ENCODE measurements around the gene FUCA1.
"Not testable (repeated sequence)": the region's sequence is repeated elsewhere in the genome, so short reads cannot be mapped to it uniquely, and the experiment has no call there.

Gene FUCA1

GRCh38 chr1:23867895-23868556, at the start of gene FUCA1:
Gene FUCA1, minus strand, starts transcription at chr1:23868290. Its CDS starts 4 bp downstream, at chr1:23868286.
- DNase-seq (ENCODE audit: low spot score): peak; percentile 96
- FAIRE-seq: no peak

DNA sequence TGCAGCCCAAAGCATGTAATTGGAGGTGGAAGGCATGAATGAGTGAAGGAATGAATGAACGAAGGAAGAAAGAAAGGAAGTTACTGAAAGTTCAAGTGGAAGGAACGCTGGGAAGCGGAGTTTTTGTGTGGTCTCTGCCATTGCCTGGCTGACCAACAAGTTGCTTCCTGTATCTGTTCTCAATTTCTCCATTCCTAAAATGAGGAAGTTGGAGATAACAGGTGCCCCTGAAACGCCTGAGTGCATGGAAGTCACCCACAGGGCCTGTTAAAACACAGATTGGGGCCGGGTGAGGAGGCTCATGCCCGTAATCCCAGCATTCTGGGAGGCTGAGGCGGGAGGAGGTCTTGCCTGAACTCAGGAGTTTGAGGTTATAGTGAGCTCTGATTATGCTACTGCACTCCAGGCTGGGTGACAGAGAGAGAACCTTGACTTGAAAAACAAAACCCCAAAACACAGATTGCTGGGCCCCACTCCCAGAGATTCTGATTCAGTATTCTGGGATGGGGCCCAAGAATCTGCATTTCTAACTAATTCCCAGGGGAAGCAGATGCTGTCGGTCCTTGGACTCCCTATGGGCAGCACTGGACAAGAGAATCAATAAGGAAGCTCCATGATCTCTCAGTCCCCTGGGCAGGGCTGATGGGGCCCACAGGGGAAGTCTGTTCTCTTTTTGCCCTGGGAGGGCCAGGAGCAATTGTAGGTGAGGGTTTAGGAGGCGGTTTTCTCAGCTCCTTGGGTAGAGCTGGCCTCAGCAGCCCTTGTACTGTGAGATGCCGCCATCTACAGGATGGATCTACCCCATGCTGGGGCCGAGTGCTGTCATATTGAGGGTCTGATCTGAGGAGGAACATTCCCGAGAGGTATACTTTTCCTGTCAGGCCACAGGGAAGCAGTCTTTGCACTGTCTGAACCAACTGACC, 48.4 kb upstream of the FUCA1 start:
- DNase-seq (ENCODE audit: low spot score) (peak; percentile 62), FAIRE-seq (no peak)

GRCh38 chr1:23915466-23915865, 47.4 kb upstream of the FUCA1 start:
- no peak for FAIRE-seq
- no peak for DNase-seq (ENCODE audit: low spot score)

GRCh38 chr1:23914921-23915320, 46.8 kb upstream of the FUCA1 start:
- FAIRE-seq: no peak
- DNase-seq (ENCODE audit: low spot score): no peak

DNA sequence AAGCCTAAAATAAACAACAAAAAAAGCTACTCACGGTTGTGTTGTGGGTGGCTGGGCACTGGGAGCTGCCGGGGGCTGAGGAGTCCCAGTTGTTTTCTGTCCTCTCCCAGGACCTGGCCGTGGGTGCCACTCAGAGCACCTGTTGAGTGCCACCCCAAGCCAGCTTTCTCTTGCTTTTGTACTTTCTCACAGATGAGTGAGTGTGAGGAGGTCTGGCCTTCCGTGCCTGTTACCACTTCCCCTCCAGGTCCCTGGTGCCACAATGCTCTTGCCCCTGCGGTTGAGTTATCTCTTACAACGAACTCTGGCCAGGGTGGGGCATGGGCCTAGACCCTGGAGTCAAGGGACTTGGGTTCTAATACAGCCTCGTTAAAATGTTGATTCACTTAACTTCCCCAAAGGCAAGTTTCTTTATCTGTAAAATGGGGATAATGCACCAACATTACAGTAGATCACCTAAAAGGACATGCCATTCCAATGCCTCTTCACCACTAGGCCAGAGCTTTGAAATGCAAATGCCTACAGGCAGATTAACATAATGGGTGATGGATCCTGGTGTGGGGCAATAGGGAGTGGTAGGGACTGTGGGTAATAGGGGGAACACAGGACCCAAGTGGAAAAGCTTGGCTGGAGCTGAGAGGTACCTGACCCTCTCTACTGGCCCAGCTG, 45.3 kb upstream of the FUCA1 start, which contains the start of gene CNR2:
Gene CNR2, minus strand, starts transcription at position 151 of the 669 bp plus-strand sequence. CDS start 37,745 bp downstream, outside the sequence.
- no peak for FAIRE-seq
- DNase-seq (ENCODE audit: low spot score): no peak

- DNase-seq (ENCODE audit: low spot score) (no peak), FAIRE-seq (no peak)
Measured at GRCh38 chr1:23911921-23912320, 43.8 kb upstream of the FUCA1 start.

DNA sequence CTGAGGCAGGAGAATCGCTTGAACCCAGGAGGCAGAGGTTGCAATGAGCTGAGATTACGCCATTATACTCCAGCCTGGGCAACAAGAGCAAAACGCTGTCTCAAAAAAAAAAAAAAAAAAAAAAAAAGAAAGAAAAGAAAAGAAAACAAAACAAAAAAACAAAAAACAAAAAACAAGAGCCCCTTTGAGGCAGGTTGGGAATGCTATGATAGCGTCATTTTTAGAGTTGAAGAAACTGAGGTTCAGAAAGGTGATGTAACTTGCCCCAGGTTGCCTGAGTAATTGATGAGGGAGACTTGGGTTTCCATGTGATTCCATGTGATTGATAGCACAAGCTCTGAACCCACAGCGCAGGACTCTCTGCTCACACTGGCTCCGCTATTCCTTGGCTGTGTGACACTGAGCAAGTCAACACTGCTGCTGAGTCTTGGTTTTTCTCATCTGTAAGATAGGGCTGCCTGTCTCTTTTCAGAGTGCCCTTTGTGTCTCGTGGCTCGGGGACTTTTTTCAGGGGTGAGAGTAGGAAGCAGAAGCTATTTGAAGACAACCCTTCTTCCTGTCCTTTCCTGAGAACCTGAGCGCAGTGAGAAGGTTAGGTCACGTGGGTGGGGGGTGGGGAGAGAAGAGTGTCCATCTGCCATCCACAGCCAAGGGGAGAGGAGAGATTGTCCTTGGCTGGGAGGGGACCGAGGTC, 42.6 kb upstream of the FUCA1 start:
- DNase-seq (ENCODE audit: low spot score) (no peak), FAIRE-seq (no peak)

DNA sequence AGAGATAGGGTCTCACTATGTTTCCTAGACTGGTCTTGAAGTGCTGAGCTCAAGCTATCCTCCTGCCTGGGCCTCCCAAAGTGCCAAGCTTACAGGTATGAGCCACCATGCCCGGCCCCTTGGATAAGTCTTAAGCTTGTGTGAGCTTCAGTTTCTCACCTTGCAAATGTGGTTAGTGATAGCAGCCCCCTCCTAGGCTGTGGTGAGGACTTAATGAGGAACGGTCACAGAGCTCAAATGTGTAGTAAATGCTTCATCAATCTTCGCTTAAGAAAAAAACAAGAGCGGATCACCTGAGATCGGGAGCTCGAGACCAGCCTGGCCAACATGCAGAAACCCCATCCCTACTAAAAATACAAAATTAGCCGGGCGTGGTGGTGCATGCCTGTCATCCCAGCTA, 42.1 kb upstream of the FUCA1 start:
- no peak for DNase-seq (ENCODE audit: low spot score)

DNA sequence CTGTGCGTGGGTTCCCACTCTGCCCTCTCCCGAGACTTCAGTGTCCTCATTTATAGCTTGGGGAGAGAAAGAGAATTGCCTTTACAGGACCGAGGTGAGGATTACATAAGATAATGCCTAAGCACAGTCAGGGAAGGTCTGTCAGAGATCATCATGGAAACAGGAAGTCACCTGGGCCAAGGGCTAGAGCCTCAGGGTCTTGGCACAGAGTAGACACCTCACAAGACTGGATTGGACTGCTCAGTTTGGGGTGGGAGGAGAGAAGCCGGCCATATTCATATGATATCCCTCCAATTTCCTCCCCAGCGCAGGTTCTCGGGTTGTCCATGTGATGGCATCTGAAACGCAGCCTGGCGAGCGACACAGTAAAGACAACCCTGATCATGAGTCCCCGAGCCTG, 41.3 kb upstream of the FUCA1 start:
- DNase-seq (ENCODE audit: low spot score) (no peak), FAIRE-seq (no peak)

More for the DNA sequence above, 42.1 kb upstream of the FUCA1 start:
- no peak for FAIRE-seq

DNA sequence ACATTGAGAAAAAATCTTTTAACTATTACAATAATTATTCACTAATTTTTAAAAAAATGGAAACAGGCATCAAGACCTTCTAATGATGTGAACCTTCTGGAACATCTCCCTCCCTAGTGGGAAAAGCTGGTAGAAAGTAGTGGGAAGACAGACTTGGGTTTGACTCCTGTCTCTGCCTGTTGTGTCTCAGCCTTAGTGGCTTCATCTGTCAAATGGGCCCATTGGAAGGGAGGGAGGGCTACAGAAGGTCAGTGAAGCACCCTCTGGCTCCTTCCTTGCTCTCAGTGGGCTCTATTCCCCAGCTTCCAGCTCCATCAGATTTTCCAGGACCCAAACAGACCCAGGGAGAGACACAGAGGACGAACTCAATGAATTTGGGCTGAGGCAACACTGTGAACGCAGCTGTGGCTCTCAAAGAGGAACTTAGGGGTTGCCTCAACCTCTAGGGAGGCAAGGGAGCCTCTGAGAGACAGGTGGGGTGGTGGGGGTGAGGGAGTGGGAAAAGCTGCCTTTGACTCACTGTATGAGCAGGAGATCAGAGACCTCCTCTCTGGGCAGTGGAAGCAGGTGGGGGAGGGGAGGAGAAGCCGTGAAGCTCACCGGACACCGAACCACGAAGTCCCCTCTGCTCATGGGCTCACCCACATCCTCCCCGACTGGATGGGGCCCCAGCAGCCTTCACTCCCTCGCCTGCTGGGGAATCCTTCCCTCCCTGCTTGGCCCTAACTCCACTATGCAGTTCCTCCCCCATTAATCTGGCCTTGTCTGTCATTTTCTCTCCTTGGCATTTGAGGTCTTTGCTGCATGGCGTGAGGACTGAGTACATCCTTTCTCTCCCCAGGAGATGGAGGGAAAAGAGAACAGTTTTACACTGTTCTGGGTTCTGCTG, 40.6 kb upstream of the FUCA1 start:
- FAIRE-seq (no peak), DNase-seq (ENCODE audit: low spot score) (no peak)

DNA sequence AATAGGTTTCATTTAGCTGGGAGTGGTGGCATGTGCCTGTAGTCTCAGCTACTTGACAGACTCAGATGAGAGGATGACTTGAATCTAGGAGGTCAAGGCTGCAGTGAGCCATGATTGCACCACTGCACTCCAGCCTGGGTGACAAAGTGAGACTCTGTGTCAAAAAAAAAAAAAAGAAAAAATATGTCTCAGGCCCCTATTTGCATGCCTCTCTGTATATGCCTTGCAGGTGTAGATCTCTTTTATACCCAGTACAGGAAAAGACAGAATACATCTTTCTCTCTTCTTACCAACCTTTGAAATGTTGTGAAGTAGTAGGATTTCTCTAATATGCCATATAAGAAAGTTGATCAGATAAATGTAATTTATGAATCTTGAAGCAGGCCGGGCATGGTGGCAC, 38.6 kb upstream of the FUCA1 start:
- FAIRE-seq: no peak
- no peak for DNase-seq (ENCODE audit: low spot score)

DNA sequence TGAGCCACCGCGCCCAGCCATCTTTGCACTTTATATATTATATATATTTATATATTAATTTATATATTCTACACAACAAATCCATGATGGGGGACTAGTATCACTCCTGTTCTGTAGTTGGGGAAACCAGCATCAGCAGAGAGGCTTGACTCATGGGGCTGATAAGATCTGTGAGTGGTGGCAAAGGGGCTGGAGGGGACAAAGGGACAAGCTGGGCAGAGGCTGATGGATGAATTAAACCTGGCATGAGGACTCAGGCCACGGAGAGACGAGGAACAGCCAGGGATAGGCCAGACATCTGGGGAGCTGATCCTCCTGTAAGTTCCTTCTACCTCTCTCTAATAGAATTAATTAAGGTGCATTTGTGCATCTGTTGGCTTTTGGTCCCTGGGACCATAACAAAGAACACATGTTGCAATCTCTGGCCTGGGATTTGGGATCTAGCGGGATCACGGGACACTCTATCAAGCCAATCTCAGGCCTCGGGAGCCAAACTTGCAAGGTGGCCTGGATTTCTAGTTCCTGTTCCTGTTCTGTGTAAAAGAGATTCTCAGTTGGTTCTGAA, 37.5 kb upstream of the FUCA1 start:
- DNase-seq (ENCODE audit: low spot score) (no peak), FAIRE-seq (no peak)

GRCh38 chr1:23904748-23905357, 36.8 kb upstream of the FUCA1 start:
- FAIRE-seq (no peak), DNase-seq (ENCODE audit: low spot score) (no peak)

GRCh38 chr1:23903754-23904153, 35.7 kb upstream of the FUCA1 start:
- DNase-seq (ENCODE audit: low spot score): no peak
- FAIRE-seq: no peak

GRCh38 chr1:23902321-23903278, 34.5 kb upstream of the FUCA1 start:
- no peak for FAIRE-seq
- no peak for DNase-seq (ENCODE audit: low spot score)

DNA sequence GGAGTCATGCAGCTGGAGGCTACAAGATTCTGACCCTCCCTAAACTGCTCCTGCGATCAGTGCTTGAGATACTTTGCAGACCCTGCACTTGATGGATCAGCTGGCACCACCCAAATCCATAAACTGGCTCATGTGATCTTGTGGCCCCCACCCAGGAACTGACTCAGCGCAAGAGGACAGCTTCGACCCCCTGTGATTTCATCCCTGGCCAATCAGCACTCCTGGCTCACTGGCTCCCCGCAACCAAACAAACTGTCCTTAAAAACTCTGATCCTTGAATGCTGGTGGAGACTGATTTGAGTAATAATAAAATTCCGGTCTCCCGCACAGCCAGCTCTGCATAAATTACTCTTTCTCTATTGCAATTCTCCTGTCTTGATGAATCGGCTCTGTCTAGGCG, 31.9 kb upstream of the FUCA1 start:
- not testable (repeated sequence) for FAIRE-seq; DNase-seq (ENCODE audit: low spot score)

DNA sequence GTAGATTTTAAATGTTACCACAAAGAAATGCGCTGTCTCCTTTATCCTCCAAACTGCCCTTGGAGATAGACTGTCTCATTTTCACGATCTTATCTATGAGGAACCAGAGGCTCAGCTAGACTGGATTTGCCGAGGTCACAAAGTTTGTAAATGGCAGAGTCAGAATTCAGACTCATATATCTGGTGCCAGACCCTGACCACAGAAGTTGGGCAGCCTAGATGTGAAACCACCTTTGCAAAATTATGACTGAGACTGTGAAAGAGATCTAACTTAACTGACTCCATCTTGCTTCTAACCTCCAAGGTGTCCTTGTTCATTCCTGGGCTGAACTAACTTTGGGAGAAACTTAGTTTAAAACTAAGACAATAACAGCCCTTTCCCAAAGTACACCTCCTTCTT, 31.0 kb upstream of the FUCA1 start:
- DNase-seq (ENCODE audit: low spot score): no peak
- FAIRE-seq: no peak

GRCh38 chr1:23897083-23897482, 29.0 kb upstream of the FUCA1 start:
- FAIRE-seq: no peak

More at GRCh38 chr1:23897083-23897482, 29.0 kb upstream of the FUCA1 start:
- no peak for DNase-seq (ENCODE audit: low spot score)

Measured in urothelium cell line (cell line).